Natural killer cell treated with Interleukin-12 subunit alpha and Interleukin-12 subunit beta and Interleukin-15 and Interleukin-18, amount 100 ng/mL, for 72 hours (primary cell): ENCODE results near the gene EFNA5. TPM values are rescaled to one million over a fixed set of nuclear protein-coding genes. Genes with fewer than 3 reads are reported as not detected.

Experiments
- ATAC-seq, 2 donors: fragments of 150-1000 bp; cut with Tn5 transposase in 1 of 2; sonication (Bioruptor Pico), chemical (Tn5 transposase) in 1 of 2; 2 replicates each; pipeline ENCODE4 v1.10.0; 2021
- DNase-seq: peaks from one replicate; pipeline ENCODE4 v3.0.0; 2022; ENCODE audit warnings: low spot score
- H3K27ac Mint-ChIP-seq, 2 donors: 1 replicate in 1 of 2; 2 replicates in 1 of 2; pipeline ENCODE4 v1.8.0; 2022; ENCODE audit warnings: mixed read lengths in 2 of 2, mild to moderate bottlenecking in 1 of 2, moderate library complexity in 1 of 2
- H3K27me3 Mint-ChIP-seq, 2 donors: 1 replicate in 1 of 2; 2 replicates in 1 of 2; pipeline ENCODE4 v1.8.0; 2022; ENCODE audit warnings: mixed read lengths in 2 of 2
- H3K36me3 Mint-ChIP-seq: one replicate; pipeline ENCODE4 v1.8.0; 2022; ENCODE audit warnings: mixed read lengths
- H3K4me1 Mint-ChIP-seq, 2 donors: 1 replicate in 1 of 2; 2 replicates in 1 of 2; pipeline ENCODE4 v1.8.0; 2022; ENCODE audit warnings: low read depth in 2 of 2, mixed read lengths in 2 of 2, mild to moderate bottlenecking in 1 of 2
- H3K4me3 Mint-ChIP-seq: one replicate; pipeline ENCODE4 v1.8.0; 2022; ENCODE audit warnings: mixed read lengths
- H3K9me3 Mint-ChIP-seq: 2 replicates; pipeline ENCODE4 v1.8.0; 2022; ENCODE audit warnings: mixed read lengths
- total RNA-seq, 2 donors: library from RNA; stranded (reverse); gene quantifications; one replicate each; pipeline ENCODE4 v1.2.3, GENCODE V29; 2022

Gene EFNA5
- total RNA-seq, 2 donors from 2014 or later, result 1.2 to 2.2 TPM

DNA sequence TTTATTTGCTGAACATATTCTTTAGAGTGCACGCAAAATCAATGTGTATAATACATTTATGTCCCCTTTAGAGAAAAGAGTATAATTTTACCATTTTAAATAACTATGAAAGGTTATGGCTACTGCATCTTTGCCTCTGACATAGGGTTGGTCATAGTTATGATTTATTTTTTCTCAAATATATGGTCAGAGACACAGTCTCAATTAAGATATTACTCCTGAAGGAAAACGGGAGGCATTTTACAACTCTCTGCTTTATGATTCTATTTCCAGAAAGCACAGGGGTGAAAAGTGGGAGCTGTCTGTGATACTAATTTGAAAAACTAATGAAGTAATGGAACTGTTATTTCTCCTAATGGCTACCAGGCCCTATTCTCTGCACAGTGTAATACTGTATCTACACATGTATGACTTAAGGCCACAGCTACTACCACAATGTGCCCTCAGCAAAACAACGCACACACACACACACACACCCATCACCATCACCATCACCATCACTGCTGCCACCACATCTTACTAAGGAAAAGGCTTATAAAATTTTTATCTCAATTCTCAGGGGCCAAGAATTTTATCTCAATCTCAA is 262.9 kb downstream of the EFNA5 start:
- no peaks in the 10 kb centered on the region for H3K9me3 Mint-ChIP-seq
- H3K27me3 Mint-ChIP-seq, result no peaks in the 10 kb centered on the region
- no peak overlapping the region for H3K4me3 Mint-ChIP-seq
- peaks cover 0 to 4% of the 10 kb centered on the region in 2 donors for H3K4me1 Mint-ChIP-seq
- ATAC-seq, result no peak
- H3K27ac Mint-ChIP-seq, result no peak overlapping the region
- no peaks in the 10 kb centered on the region for H3K36me3 Mint-ChIP-seq
- no peak for DNase-seq

DNA sequence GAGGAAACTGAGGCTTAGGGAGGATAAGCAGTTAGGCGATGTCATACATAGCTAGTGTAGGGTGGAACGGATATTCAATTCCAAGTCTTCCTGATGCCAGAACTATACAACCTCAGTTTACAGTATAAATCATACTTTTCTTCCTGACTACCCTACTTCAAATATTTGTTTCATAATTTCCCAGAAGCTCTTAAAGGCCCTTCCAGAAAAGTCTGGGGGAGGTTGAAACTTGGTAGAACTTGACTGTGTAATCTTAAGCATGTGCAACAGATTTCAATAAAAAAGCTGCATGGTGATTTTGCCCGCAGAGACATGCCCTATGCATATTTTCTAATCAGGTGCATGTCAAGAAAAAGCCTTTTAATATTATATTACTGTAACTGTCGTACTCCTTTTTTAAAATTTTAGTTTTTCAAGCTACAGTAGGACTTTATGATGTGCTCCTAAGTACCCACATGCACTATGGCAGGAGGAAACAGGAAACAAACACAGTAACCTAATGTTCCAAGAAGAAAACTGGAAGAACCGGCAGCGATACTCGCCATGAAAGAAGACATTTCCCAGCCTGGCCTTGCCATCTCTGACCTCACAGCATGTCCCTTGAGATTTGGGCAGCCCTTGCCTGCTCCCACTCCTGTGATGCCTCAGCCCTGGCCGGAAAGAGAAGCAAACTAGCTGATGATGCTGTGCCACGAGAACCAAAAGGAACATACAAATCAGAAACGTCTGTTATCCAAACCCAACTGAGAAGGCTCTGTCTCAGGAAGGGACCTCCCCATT is 266.0 kb downstream of the EFNA5 start:
- Mint-ChIP-seq H3K4me3 (no peak overlapping the region), H3K4me1 (peaks cover 0 to 10% of the 10 kb centered on the region in 2 donors), H3K36me3 (no peaks in the 10 kb centered on the region), H3K27me3 (no peaks in the 10 kb centered on the region), H3K9me3 (no peaks in the 10 kb centered on the region), H3K27ac (no peak overlapping the region)
- ATAC-seq (no peak), DNase-seq (no peak)

DNA sequence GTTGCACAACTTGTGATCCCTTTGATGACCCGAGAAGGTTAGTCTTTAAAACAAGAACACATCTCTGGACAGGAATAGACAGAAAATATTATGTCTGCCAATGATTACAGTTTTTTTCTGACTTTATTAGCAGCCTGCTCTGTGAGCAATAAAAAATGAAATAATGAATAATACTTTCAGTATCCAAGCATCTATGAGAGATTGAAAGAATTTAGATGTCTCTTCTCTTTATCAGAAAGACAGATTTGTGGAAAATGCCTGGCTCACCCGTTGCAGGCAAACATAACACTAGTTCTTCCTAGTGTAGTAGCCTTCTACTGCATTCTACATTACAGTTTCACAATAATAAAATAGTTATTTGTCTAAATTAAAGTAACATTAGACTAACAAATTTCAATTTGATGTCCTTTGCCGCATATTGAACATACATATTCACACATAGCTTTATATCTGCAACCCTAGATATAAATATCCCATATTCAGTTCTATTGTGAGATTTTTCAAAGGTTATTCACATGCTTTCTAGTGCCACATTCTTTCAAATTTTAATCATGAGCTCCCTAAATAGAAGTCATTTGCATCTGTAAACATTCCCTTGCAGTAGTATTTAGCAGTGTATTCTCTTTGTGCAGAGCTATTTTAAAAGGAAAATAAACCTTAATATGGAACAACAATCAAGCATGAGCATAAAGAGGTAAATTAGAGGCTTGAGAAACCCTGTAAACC is 267.3 kb downstream of the EFNA5 start:
- DNase-seq (no peak), ATAC-seq (no peak)
- Mint-ChIP-seq H3K9me3 (no peaks in the 10 kb centered on the region), H3K27me3 (no peaks in the 10 kb centered on the region), H3K4me3 (no peak overlapping the region), H3K27ac (no peak overlapping the region), H3K36me3 (no peaks in the 10 kb centered on the region), H3K4me1 (peaks cover 0 to 10% of the 10 kb centered on the region in 2 donors)

DNA sequence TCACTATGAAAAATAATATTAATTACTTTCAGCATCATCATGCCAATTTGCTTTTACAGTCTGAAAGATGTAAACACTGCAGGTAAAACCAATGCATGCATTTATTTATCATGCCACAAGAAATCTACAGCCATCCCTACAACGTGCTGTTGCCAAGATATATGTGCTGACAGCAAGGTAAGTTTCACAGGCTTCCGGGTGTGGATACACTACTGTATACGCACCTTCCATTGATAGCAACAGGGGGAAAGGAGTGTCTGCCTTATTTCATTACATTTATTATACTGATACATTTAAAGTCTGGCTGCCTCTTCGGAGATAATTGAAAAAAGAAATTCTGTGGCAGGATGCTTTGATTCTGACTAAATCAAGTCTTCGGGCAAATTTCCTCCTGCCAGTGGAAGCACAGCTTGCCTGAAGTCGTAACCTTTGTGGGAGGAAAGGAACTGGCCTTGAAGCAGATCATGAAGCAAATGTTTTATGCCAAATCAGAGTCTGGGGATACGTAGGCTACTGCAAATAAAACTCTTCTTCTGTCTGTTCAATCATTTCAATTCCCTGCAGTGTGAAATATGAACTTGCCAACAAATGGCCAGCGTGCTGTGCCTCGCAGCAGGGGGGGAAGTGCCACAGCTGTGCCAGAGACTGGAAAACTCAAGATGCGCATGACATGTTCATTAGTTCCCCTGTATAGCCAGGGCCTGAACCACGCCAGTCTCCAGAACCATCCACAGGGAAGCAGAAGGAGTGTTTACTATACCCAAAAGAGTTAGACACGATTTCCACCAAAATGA is 268.1 kb downstream of the EFNA5 start:
- no peak for DNase-seq
- ATAC-seq, result no peak
- Mint-ChIP-seq H3K4me3 (no peak overlapping the region), H3K4me1 (peaks cover 0 to 10% of the 10 kb centered on the region in 2 donors), H3K27ac (peak overlapping the region in 1 of 2 donors; percentile 33), H3K27me3 (no peaks in the 10 kb centered on the region), H3K36me3 (no peaks in the 10 kb centered on the region), H3K9me3 (no peaks in the 10 kb centered on the region)

GRCh38 chr5:107401470-107402122 is 269.1 kb downstream of the EFNA5 start:
- Mint-ChIP-seq H3K9me3 (no peaks in the 10 kb centered on the region), H3K36me3 (no peaks in the 10 kb centered on the region), H3K27me3 (no peaks in the 10 kb centered on the region), H3K4me3 (no peak overlapping the region), H3K4me1 (peaks cover 2 to 14% of the 10 kb centered on the region in 2 donors), H3K27ac (peak overlapping the region in 1 of 2 donors; percentile 8)
- ATAC-seq (no peak), DNase-seq (no peak)

DNA sequence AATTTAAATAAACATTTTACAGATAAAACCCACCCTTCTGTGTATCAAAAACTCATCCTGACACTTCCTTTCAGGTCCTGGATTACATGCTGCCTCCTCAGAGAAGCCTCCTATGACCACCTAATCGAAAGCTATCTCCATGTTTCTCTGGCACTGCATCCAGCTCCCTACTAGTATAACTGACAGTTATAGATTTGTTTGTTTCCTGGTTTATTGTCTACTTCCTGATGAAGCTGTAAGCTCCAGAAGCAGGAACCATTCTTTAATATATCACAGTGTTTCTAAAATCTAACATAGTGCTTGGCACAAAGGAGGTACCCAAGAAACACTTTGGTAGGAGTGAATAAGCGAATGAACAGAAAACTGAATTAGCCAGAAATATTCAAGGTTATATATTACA is 270.4 kb downstream of the EFNA5 start:
- H3K4me3 Mint-ChIP-seq, result no peak overlapping the region
- peaks cover 11 to 27% of the 10 kb centered on the region in 2 donors for H3K4me1 Mint-ChIP-seq
- no peak for DNase-seq
- ATAC-seq, result no peak
- no peaks in the 10 kb centered on the region for H3K9me3 Mint-ChIP-seq
- no peak overlapping the region for H3K27ac Mint-ChIP-seq
- no peaks in the 10 kb centered on the region for H3K36me3 Mint-ChIP-seq
- no peaks in the 10 kb centered on the region for H3K27me3 Mint-ChIP-seq

DNA sequence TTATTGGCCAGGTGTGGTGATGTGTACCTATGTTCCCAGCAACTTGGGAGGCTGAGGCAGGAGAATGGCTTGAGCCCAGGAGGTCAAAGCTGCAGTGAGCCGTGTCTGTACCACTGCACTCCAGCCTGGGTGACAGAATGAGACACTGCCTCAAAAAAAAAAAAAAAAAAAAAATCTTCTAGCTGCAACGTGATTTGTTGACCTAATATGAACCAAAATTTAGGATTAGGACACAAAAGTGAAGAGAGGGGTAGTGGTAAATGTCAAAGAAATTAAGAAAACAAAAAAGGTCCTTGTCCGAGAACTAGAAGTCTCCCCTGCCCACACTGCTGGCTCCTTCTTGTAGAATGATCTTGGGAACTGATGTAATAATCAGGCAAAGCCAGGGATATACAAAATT is 272.0 kb downstream of the EFNA5 start:
- no peaks in the 10 kb centered on the region for H3K27me3 Mint-ChIP-seq
- H3K36me3 Mint-ChIP-seq, result no peaks in the 10 kb centered on the region
- no peak overlapping the region for H3K4me3 Mint-ChIP-seq
- no peak for ATAC-seq
- H3K4me1 Mint-ChIP-seq, result peaks cover 13 to 28% of the 10 kb centered on the region in 2 donors
- H3K27ac Mint-ChIP-seq, result peak overlapping the region in 1 of 2 donors; percentile 42
- DNase-seq, result no peak
- H3K9me3 Mint-ChIP-seq, result no peaks in the 10 kb centered on the region

DNA sequence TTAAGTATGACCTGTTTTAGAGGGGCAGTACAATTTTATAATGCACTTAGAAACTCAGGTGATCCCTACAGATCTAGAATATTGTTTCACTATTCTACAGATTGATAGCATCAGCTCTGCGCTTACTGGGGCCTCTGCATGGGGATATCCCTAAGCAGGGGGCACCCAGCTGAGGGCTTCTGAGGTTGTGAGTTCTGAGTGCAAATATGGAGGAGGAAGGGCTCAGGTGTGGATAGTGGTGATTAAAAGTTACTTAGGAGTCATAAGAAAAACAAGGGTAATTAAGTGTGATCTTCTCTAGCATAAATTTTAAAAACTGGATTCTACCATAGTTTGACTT is 274.4 kb downstream of the EFNA5 start:
- peak overlapping the region; percentile 16 to 48 for H3K27ac Mint-ChIP-seq
- H3K4me1 Mint-ChIP-seq, result peaks cover 21 to 26% of the 10 kb centered on the region in 2 donors
- no peak for ATAC-seq
- DNase-seq, result no peak
- H3K9me3 Mint-ChIP-seq, result no peaks in the 10 kb centered on the region
- no peaks in the 10 kb centered on the region for H3K36me3 Mint-ChIP-seq
- peak overlapping the region; percentile 62 for H3K4me3 Mint-ChIP-seq
- no peaks in the 10 kb centered on the region for H3K27me3 Mint-ChIP-seq

- no peaks in the 10 kb centered on the region for H3K9me3 Mint-ChIP-seq
- ATAC-seq (no peak), DNase-seq (no peak)
- no peaks in the 10 kb centered on the region for H3K27me3 Mint-ChIP-seq
- peaks cover 21 to 22% of the 10 kb centered on the region in 2 donors for H3K4me1 Mint-ChIP-seq
- peak overlapping the region; percentile 16 to 48 for H3K27ac Mint-ChIP-seq
- no peaks in the 10 kb centered on the region for H3K36me3 Mint-ChIP-seq
- peak overlapping the region; percentile 62 for H3K4me3 Mint-ChIP-seq
Observed at GRCh38 chr5:107395632-107396350, 274.9 kb downstream of the EFNA5 start.

GRCh38 chr5:107393851-107394250 is 276.9 kb downstream of the EFNA5 start:
- no peaks in the 10 kb centered on the region for H3K27me3 Mint-ChIP-seq
- H3K27ac Mint-ChIP-seq, result peak overlapping the region in 1 of 2 donors; percentile 61
- peaks cover 31 to 34% of the 10 kb centered on the region in 2 donors for H3K4me1 Mint-ChIP-seq
- ATAC-seq (no peak), DNase-seq (no peak)
- no peaks in the 10 kb centered on the region for H3K9me3 Mint-ChIP-seq
- H3K4me3 Mint-ChIP-seq, result no peak overlapping the region
- no peaks in the 10 kb centered on the region for H3K36me3 Mint-ChIP-seq

DNA sequence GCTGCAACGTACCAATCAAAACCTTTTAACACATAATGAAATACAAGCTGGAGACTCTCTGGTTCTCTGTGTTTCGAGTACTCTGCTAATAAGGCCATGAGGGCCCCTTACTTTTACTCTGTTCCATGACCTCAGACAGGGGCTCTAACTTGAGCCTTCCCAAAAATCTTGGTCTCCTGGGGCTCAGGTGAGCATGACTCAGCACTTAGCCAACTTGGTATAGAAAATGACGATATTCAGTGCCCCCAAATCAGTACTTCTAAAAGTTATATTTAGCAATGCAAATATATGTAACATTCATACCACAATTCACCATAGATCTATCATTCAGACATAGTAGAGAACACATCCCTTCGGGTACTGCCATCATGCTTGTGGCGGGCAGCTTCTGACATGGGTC is 278.9 kb downstream of the EFNA5 start:
- Mint-ChIP-seq H3K36me3 (no peaks in the 10 kb centered on the region), H3K27me3 (no peaks in the 10 kb centered on the region), H3K27ac (peak overlapping the region in 1 of 2 donors; percentile 50), H3K9me3 (no peaks in the 10 kb centered on the region), H3K4me3 (no peak overlapping the region), H3K4me1 (peaks cover 51 to 53% of the 10 kb centered on the region in 2 donors)
- ATAC-seq (no peak), DNase-seq (no peak)

DNA sequence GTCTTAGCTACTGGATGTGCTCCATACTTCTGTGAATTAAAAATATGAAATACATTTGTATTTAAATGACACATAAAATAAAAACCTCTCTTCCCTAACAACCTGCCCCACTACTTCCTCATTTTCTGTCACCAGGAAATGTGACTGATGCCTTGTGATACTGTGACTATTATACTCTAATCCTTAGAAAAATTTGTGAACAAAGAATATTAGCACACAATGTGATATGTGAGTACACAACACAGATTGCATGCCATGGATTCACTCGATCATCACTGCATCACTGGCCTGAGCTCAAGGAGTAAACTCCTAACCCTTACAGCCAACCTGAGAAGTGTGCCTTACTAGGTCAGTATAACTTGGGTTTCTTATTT is 281.0 kb downstream of the EFNA5 start:
- no peaks in the 10 kb centered on the region for H3K9me3 Mint-ChIP-seq
- no peak for ATAC-seq
- H3K36me3 Mint-ChIP-seq, result no peaks in the 10 kb centered on the region
- peak overlapping the region; percentile 30 for H3K4me3 Mint-ChIP-seq
- no peak for DNase-seq
- H3K4me1 Mint-ChIP-seq, result peaks cover 39 to 43% of the 10 kb centered on the region in 2 donors
- no peaks in the 10 kb centered on the region for H3K27me3 Mint-ChIP-seq
- H3K27ac Mint-ChIP-seq, result peak overlapping the region; percentile 95 to 99
